Naive thymus-derived CD4-positive, alpha-beta T cell (primary cell): ENCODE data around the gene CNR2. TPM values are rescaled to one million over a fixed set of nuclear protein-coding genes. Genes with fewer than 3 reads are reported as not detected.

Experiments
- ATAC-seq: fragments of 150-1000 bp; cut with Tn5 transposase; 2 replicates; pipeline ENCODE4 v1.10.0; 2021; ENCODE audit warnings: mild to moderate bottlenecking, moderate library complexity
- CTCF ChIA-PET: fragments of 350-600 bp; sonication (Branson Sonifier 250); formaldehyde crosslinking; loops from one replicate; lab custom pipeline; 2021; ENCODE audit warnings: antibody characterized with exemption; lab: Charles Lee
- POLR2A ChIA-PET: fragments of 350-600 bp; sonication (Branson Sonifier 250); formaldehyde crosslinking; loops from one replicate; lab custom pipeline; 2021; ENCODE audit warnings: antibody characterized with exemption, inconsistent platforms; lab: Charles Lee
- DNase-seq, 9 donors: peaks; one replicate each; pipeline versions ENCODE4 v3.0.0 to v3.0.0-alpha.2; 2020 to 2022; ENCODE audit warnings: mixed read lengths in 1 of 9
- H3K27ac ChIP-seq: one replicate; pipeline ENCODE4 v1.7.0; 2013; ENCODE audit warnings: mild to moderate bottlenecking, low read depth, low read length, moderate library complexity
- H3K27me3 ChIP-seq, 2 donors: one replicate each; pipeline ENCODE4 v1.7.0; 2013; ENCODE audit warnings: low read length in 2 of 2, mild to moderate bottlenecking in 2 of 2, moderate library complexity in 2 of 2; ENCODE audit not compliant: control insufficient read depth in 2 of 2, insufficient read depth in 2 of 2
- H3K36me3 ChIP-seq, 3 experiments: 1 replicate in 2 of 3; 2 replicates in 1 of 3; pipeline ENCODE4 v1.7.0; 2013; ENCODE audit warnings: low read length in 3 of 3, mild to moderate bottlenecking in 3 of 3, moderate library complexity in 1 of 3; ENCODE audit not compliant: insufficient read depth in 3 of 3, control insufficient read depth in 2 of 3
- H3K4me1 ChIP-seq, 2 donors: one replicate each; pipeline ENCODE4 v1.7.0; 2013; ENCODE audit warnings: low read length in 2 of 2, mild to moderate bottlenecking in 2 of 2, moderate library complexity in 1 of 2; ENCODE audit not compliant: control insufficient read depth in 2 of 2, insufficient read depth in 2 of 2
- H3K4me3 ChIP-seq: 2 replicates; pipeline ENCODE4 v1.7.0; 2013; ENCODE audit warnings: mild to moderate bottlenecking, low read length
- H3K9me3 ChIP-seq, 3 experiments: 1 replicate in 2 of 3; 2 replicates in 1 of 3; pipeline ENCODE4 v1.7.0; 2013; ENCODE audit warnings: low read length in 3 of 3; ENCODE audit not compliant: control insufficient read depth in 2 of 3
- H3K27ac Mint-ChIP-seq, 9 donors: one replicate each; pipeline ENCODE4 v1.8.0; 2020 to 2022; ENCODE audit warnings: mixed read lengths in 9 of 9, mild to moderate bottlenecking in 8 of 9, moderate library complexity in 5 of 9, inconsistent platforms in 2 of 9
- H3K27me3 Mint-ChIP-seq, 5 donors: one replicate each; pipeline ENCODE4 v1.8.0; 2021 to 2022; ENCODE audit warnings: mixed read lengths in 5 of 5, mild to moderate bottlenecking in 1 of 5
- H3K36me3 Mint-ChIP-seq, 5 donors: one replicate each; pipeline ENCODE4 v1.8.0; 2020 to 2022; ENCODE audit warnings: mixed read lengths in 5 of 5, mild to moderate bottlenecking in 3 of 5, inconsistent platforms in 1 of 5
- H3K4me1 Mint-ChIP-seq, 7 donors: one replicate each; pipeline ENCODE4 v1.8.0; 2020 to 2022; ENCODE audit warnings: mixed read lengths in 7 of 7, mild to moderate bottlenecking in 3 of 7, inconsistent platforms in 1 of 7
- H3K4me3 Mint-ChIP-seq, 10 donors: one replicate each; pipeline ENCODE4 v1.8.0; 2020 to 2022; ENCODE audit warnings: mild to moderate bottlenecking in 10 of 10, mixed read lengths in 10 of 10, moderate library complexity in 6 of 10, inconsistent platforms in 2 of 10
- H3K9me3 Mint-ChIP-seq, 11 donors: one replicate each; pipeline ENCODE4 v1.8.0; 2020 to 2022; ENCODE audit warnings: mixed read lengths in 11 of 11, mild to moderate bottlenecking in 4 of 11, inconsistent platforms in 1 of 11, moderate library complexity in 1 of 11
- intact Hi-C, 2 donors: fragments of 100-400 bp; cut with micrococcal nuclease; formaldehyde crosslinking; loops; one replicate each; pipeline ENCODE4 v1.15.1; 2023
- polyA plus RNA-seq, 2 donors: library from polyadenylated mRNA; unstranded; fragments of 300-500 nt; fragmentation: Illumina TruSeq; gene quantifications; one replicate each; pipeline ENCODE4 v1.2.3, GENCODE V29; 2021
- total RNA-seq, 6 experiments: library from RNA in 5 of 6; stranded (reverse) in 5 of 6; gene quantifications; 1 replicate in 5 of 6; 2 replicates in 1 of 6; pipeline ENCODE4 v1.2.3 and lab custom pipeline; 2021 to 2026

The CNR2 gene
- total and polyA plus RNA-seq, 7 experiments from 2014 or later = 0.05 to 2.8 (median 0.22) TPM; not detected in 1

- intact Hi-C loops = no loop called here
- DNase-seq (no peak), ATAC-seq (no peak)
- H3K36me3 Mint-ChIP-seq = peaks cover 0 to 1% (median 0%) of the 10 kb centered on the region in 5 donors
- Histone ChIP-seq H3K9me3 (no peaks in the 10 kb centered on the region), H3K27me3 (no peaks in the 10 kb centered on the region), H3K27ac (no peak overlapping the region), H3K4me1 (peaks cover 26 to 31% of the 10 kb centered on the region in 2 donors), H3K4me3 (no peak overlapping the region), H3K36me3 (no peaks in the 10 kb centered on the region)
- H3K4me1 Mint-ChIP-seq = peaks cover 31 to 71% (median 56%) of the 10 kb centered on the region in 7 donors
- CTCF ChIA-PET = no interaction called here
- H3K27ac Mint-ChIP-seq = peak overlapping the region in 2 of 9 donors; percentile 51 to 65
- H3K9me3 Mint-ChIP-seq = no peaks in the 10 kb centered on the region
- H3K4me3 Mint-ChIP-seq = peak overlapping the region in 4 of 10 donors; percentile 9 to 65 (median 38)
- POLR2A ChIA-PET = no interaction called here
- peaks cover 0 to 2% (median 0%) of the 10 kb centered on the region in 5 donors for H3K27me3 Mint-ChIP-seq
Observed at GRCh38 chr1:23911921-23912320, 1.2 kb downstream of the CNR2 start.

- Histone ChIP-seq H3K27ac (no peak overlapping the region), H3K36me3 (no peaks in the 10 kb centered on the region), H3K9me3 (no peaks in the 10 kb centered on the region), H3K4me1 (peaks cover 26 to 31% of the 10 kb centered on the region in 2 donors), H3K27me3 (no peaks in the 10 kb centered on the region), H3K4me3 (no peak overlapping the region)
- no peak for ATAC-seq
- H3K27me3 Mint-ChIP-seq = peaks cover 0 to 9% (median 0%) of the 10 kb centered on the region in 5 donors
- intact Hi-C loops = no loop called here
- DNase-seq = no peak
- H3K4me1 Mint-ChIP-seq = peaks cover 31 to 64% (median 51%) of the 10 kb centered on the region in 7 donors
- CTCF ChIA-PET = interaction anchor here (0.6 to 1.8 kb wide), 4 partner anchors 10 to 187 kb away, joined by 3 to 4 read pairs (median 4); no protein-coding TSS in a partner anchor
- H3K27ac Mint-ChIP-seq = peak overlapping the region in 6 of 9 donors; percentile 9 to 76 (median 56)
- peaks cover 0 to 1% (median 0%) of the 10 kb centered on the region in 5 donors for H3K36me3 Mint-ChIP-seq
- no peaks in the 10 kb centered on the region for H3K9me3 Mint-ChIP-seq
- peak overlapping the region; percentile 6 to 71 (median 49) for H3K4me3 Mint-ChIP-seq
- POLR2A ChIA-PET = interaction anchor here (0.7 kb wide), 1 partner anchor 86 kb away, joined by 3 read pairs; no protein-coding TSS in a partner anchor
Observed at GRCh38 chr1:23910553-23911246, 2.5 kb downstream of the CNR2 start.

- Histone ChIP-seq H3K27ac (no peak overlapping the region), H3K4me1 (peaks cover 26 to 31% of the 10 kb centered on the region in 2 donors), H3K9me3 (no peaks in the 10 kb centered on the region), H3K4me3 (no peak overlapping the region), H3K36me3 (no peaks in the 10 kb centered on the region), H3K27me3 (no peaks in the 10 kb centered on the region)
- ChIA-PET CTCF (interaction anchor here (0.6 to 1.8 kb wide), 5 partner anchors 11 to 186 kb away, joined by 3 to 4 read pairs (median 3); no protein-coding TSS in a partner anchor), POLR2A (interaction anchor here (1.0 kb wide), 1 partner anchor 49 kb away, joined by 3 read pairs; the partner anchor contains the start of gene PNRC2)
- Mint-ChIP-seq H3K4me3 (peak overlapping the region in 5 of 10 donors; percentile 21 to 56 (median 36)), H3K4me1 (peaks cover 31 to 64% (median 54%) of the 10 kb centered on the region in 7 donors), H3K9me3 (no peaks in the 10 kb centered on the region), H3K27ac (no peak overlapping the region), H3K36me3 (peaks cover 0 to 1% (median 0%) of the 10 kb centered on the region in 5 donors), H3K27me3 (peaks cover 0 to 14% (median 0%) of the 10 kb centered on the region in 5 donors)
- DNase-seq (no peak), ATAC-seq (no peak)
- intact Hi-C loops = no loop called here
Observed at GRCh38 chr1:23910144-23910543, 3.0 kb downstream of the CNR2 start.

GRCh38 chr1:23909412-23909811, 3.8 kb downstream of the CNR2 start:
- ChIA-PET POLR2A (interaction anchor here (1.0 to 1.2 kb wide), 2 partner anchors 17 to 50 kb away, joined by 3 to 4 read pairs; partner anchors contain the start of gene PNRC2), CTCF (interaction anchor here (0.5 to 1.8 kb wide), 3 partner anchors 12 to 138 kb away, joined by 3 to 4 read pairs (median 3); no protein-coding TSS in a partner anchor)
- Mint-ChIP-seq H3K36me3 (peaks cover 0 to 3% (median 0%) of the 10 kb centered on the region in 5 donors), H3K4me3 (peak overlapping the region in 9 of 10 donors; percentile 17 to 70 (median 56)), H3K27me3 (peaks cover 0 to 21% (median 2%) of the 10 kb centered on the region in 5 donors), H3K27ac (peak overlapping the region in 6 of 9 donors; percentile 37 to 71 (median 64)), H3K4me1 (peaks cover 31 to 58% (median 57%) of the 10 kb centered on the region in 7 donors), H3K9me3 (no peaks in the 10 kb centered on the region)
- no peaks in the 10 kb centered on the region for H3K36me3 ChIP-seq
- ATAC-seq = no peak
- no peak for DNase-seq
- no peak overlapping the region for H3K27ac ChIP-seq
- peaks cover 0 to 3% of the 10 kb centered on the region in 2 donors for H3K27me3 ChIP-seq
- H3K4me3 ChIP-seq = no peak overlapping the region
- intact Hi-C loops = no loop called here
- no peaks in the 10 kb centered on the region for H3K9me3 ChIP-seq
- peaks cover 26 to 31% of the 10 kb centered on the region in 2 donors for H3K4me1 ChIP-seq

GRCh38 chr1:23908453-23909341, 4.5 kb downstream of the CNR2 start:
- Mint-ChIP-seq H3K27me3 (peaks cover 0 to 26% (median 6%) of the 10 kb centered on the region in 5 donors), H3K27ac (peak overlapping the region in 6 of 9 donors; percentile 37 to 71 (median 64)), H3K4me3 (peak overlapping the region; percentile 6 to 70 (median 56)), H3K9me3 (no peaks in the 10 kb centered on the region), H3K36me3 (peaks cover 0 to 4% (median 0%) of the 10 kb centered on the region in 5 donors), H3K4me1 (peaks cover 31 to 56% (median 52%) of the 10 kb centered on the region in 7 donors)
- Histone ChIP-seq H3K27ac (no peak overlapping the region), H3K27me3 (peaks cover 0 to 3% of the 10 kb centered on the region in 2 donors), H3K36me3 (no peaks in the 10 kb centered on the region), H3K9me3 (no peaks in the 10 kb centered on the region), H3K4me3 (no peak overlapping the region), H3K4me1 (peaks cover 26 to 30% of the 10 kb centered on the region in 2 donors)
- intact Hi-C loops = no loop called here
- peak; percentile 69 for ATAC-seq
- ChIA-PET POLR2A (interaction anchor here (1.2 kb wide), 2 partner anchors 16 to 70 kb away, joined by 3 to 4 read pairs; no protein-coding TSS in a partner anchor), CTCF (interaction anchor here (1.8 kb wide), 1 partner anchor 137 kb away, joined by 4 read pairs; no protein-coding TSS in a partner anchor)
- peak in 2 of 9 donors; percentile 4 to 9 for DNase-seq

GRCh38 chr1:23906731-23907130, 6.4 kb downstream of the CNR2 start:
- no peak for DNase-seq
- peaks cover 19 to 23% of the 10 kb centered on the region in 2 donors for H3K4me1 ChIP-seq

More at GRCh38 chr1:23906731-23907130, 6.4 kb downstream of the CNR2 start:
- Mint-ChIP-seq H3K9me3 (no peaks in the 10 kb centered on the region), H3K36me3 (peaks cover 0 to 4% (median 0%) of the 10 kb centered on the region in 5 donors), H3K27me3 (peaks cover 0 to 32% (median 20%) of the 10 kb centered on the region in 5 donors), H3K4me1 (peaks cover 24 to 42% (median 33%) of the 10 kb centered on the region in 7 donors), H3K27ac (peak overlapping the region in 1 of 9 donors; percentile 49), H3K4me3 (no peak overlapping the region)
- ATAC-seq = no peak
- CTCF ChIA-PET = no interaction called here
- Histone ChIP-seq H3K4me3 (no peak overlapping the region), H3K9me3 (no peaks in the 10 kb centered on the region), H3K27ac (no peak overlapping the region), H3K36me3 (no peaks in the 10 kb centered on the region), H3K27me3 (peaks cover 0 to 3% of the 10 kb centered on the region in 2 donors)
- intact Hi-C loops = no loop called here
- POLR2A ChIA-PET = no interaction called here
